WI38 (cell line): Measurements from ENCODE around the gene PTPN3.

Experiments
- H3K4me3 ChIP-seq: 2 replicates; pipeline ENCODE4 v1.5.1; 2011; ENCODE audit warnings: low read depth, mild to moderate bottlenecking, control low read depth, low read length
- CTCF ChIP-seq: IDR thresholded peaks from 2 replicates; pipeline ENCODE4 v1.5.1; 2012; ENCODE audit warnings: low read depth, mild to moderate bottlenecking, control low read depth, low read length

Gene PTPN3

DNA sequence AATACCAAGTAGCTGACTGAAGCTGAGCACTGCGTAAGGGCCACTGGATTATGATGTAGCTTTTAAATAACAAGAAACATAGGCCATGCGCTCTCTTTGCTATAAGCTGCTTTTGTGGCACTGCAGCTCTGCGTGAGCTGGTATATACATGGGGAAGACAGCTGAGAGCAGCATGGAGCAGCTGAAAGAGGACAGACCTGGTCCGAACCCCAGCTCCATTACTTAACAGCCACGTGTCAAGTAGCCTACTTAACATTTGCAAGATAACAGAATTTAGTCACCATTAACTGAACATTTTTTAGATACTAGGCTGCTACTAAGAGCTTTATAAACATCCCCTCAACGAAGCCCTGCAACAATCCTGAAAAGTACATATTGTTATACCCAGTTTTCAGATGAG, 69.3 kb downstream of the PTPN3 start:
- no peak for TF ChIP-seq CTCF
- H3K4me3 ChIP-seq: no peak overlapping the region

DNA sequence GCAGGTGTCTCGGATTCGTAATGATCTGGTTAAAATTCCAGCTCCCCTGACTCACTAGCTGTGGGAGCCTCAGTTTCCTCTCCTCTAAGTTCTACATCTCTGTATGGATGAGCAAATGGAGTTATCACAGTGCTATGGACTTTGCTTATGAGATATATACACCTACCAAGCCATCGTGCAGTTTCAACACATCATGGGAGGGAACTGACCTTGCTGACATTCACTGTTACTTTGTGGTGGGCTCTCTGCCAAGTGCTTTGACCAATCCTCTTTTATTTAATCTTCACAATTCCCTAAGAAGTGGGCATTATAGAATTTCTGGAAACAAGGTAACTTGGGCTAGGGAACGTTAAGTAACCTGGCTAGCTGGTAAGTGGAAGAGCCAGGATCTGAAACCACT, 70.2 kb downstream of the PTPN3 start:
- H3K4me3 ChIP-seq: no peak overlapping the region
- TF ChIP-seq CTCF: no peak

GRCh38 chr9:109426626-109427402, 71.3 kb downstream of the PTPN3 start:
- no peak for TF ChIP-seq CTCF

GRCh38 chr9:109424618-109425017, 73.5 kb downstream of the PTPN3 start:
- H3K4me3 ChIP-seq: no peak overlapping the region
- TF ChIP-seq CTCF: no peak

More at GRCh38 chr9:109426626-109427402, 71.3 kb downstream of the PTPN3 start:
- no peak overlapping the region for H3K4me3 ChIP-seq

- H3K4me3 ChIP-seq: no peak overlapping the region
- TF ChIP-seq CTCF: no peak
These were observed 74.2 kb downstream of the PTPN3 start for GRCh38 chr9:109423877-109424276.

DNA sequence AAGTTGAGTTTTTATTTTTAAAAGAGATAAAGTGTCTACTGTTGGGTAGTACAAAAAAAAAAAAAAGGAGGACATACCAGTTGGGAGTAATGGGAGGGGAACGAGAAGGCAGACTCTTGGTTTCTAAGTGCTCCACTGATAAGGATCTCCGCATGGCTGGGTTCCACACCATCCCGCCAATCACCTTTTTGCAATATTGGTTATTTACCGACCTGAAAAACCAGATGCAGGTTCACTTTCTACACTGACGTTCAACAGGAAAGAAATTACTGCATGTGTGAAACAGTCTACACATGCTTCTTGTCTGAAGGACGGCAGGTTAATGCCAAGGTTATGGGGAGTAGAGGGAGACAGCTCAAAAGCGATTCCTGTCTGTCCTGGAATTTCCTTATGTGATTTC, 75.5 kb downstream of the PTPN3 start:
- no peak overlapping the region for H3K4me3 ChIP-seq
- no peak for TF ChIP-seq CTCF

- TF ChIP-seq CTCF: no peak
- no peak overlapping the region for H3K4me3 ChIP-seq
These were observed 76.8 kb downstream of the PTPN3 start for GRCh38 chr9:109421026-109421970.
